Fibroblast of peridontal ligament (primary cell): Measurements from ENCODE around the gene NPR3.
"Not testable (repeated sequence)": the region's sequence is repeated elsewhere in the genome, so short reads cannot be mapped to it uniquely, and the experiment has no call there.

ENCODE experiments used
- DNase-seq: peaks from one replicate; pipeline ENCODE4 v3.0.0-alpha.2; 2010; ENCODE audit errors: extremely low read depth

The NPR3 gene

GRCh38 chr5:32760091-32760509 lies 49.0 kb downstream of the NPR3 start:
- DNase-seq: peak; percentile 96

DNA sequence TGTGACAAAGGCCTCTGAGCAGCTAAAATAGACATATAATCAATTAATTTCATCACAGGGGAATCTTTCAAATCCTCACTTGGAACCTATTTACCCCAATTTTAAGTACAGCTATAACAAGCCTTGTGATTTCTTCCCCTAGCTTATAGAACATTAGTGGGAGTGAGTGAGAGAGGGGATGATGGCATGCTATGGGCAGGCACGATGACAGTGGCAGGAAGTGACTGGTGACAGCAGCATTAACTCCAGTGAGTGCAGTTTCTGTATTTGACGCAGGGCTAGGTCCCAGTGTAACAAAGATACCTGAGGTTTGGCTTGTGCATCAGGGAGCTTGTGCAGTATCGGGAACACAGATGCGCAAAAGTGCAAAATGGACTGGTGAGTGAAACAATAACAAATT lies 54.1 kb downstream of the NPR3 start:
- DNase-seq: no peak

DNA sequence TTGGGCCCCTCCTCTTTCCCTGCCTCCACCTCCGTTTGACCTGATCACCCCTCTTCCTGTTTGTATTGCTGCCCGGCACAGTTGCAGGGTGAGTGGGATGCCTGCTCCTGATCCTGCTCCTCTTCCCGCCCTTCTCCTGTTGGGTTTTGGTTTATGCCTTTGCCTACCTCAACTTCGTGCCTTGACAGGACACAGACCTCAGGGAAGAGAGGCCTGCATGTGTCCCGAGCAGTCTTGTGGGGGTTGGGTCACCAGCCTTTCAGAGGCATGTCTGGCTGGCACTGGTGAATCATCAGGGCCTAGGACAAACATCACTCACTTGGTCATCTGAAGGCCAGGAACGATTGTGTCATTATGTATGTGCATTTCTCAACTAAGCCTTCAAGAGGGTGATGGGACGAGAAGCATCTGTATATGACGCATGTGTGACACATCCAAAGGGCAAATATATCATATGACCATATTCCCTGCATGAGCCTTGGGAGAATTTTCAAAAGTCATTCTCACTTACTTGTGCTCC lies 56.9 kb downstream of the NPR3 start:
- peak; percentile 97 for DNase-seq

- no peak for DNase-seq
Observed at GRCh38 chr5:32769711-32770110, 58.6 kb downstream of the NPR3 start.

DNA sequence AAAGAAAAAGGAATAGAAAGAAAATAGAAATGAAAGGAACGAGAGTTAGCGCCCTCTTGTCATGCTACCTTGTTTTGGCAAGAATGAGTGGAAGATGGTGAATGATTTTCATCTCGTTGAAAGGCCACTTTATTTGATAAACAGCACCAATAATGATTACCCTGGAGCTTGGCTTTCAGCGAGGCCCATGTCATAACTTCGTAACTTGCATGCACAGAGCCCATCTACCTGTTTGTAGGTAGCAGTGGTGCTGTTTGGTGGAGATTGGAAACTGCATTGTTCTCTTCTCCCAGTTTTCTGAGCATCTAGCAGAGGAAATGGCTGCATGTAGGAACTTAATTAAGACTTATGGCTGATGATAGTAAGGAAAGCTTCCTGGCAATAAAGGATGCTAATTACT lies 59.3 kb downstream of the NPR3 start:
- DNase-seq: no peak

- no peak for DNase-seq
Observed at GRCh38 chr5:32771037-32771436, 59.9 kb downstream of the NPR3 start.

- no peak for DNase-seq
Observed at GRCh38 chr5:32773944-32774343, 62.8 kb downstream of the NPR3 start.

GRCh38 chr5:32776200-32776599 lies 65.1 kb downstream of the NPR3 start:
- peak; percentile 71 for DNase-seq

GRCh38 chr5:32777222-32777621 lies 66.1 kb downstream of the NPR3 start:
- DNase-seq: no peak

GRCh38 chr5:32777733-32778132 lies 66.6 kb downstream of the NPR3 start:
- DNase-seq: peak; percentile 58

DNA sequence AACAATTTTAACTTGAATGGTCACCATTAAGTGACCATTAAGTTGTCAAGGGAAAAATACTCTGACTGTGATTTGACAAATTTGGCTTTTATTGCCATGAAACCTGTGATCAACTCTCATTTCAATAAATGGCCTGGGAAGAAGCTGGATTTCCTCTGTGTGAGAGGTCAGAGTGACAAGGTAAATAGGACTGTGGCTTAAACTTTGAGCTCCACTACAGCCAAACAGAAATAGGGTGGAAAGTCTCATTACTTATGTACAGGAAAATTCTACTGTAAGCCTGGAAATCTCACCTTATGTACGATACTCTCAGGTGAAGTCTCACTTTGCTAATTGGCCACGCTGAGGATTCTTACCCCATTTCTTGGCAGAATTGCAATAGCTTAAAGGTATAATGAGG lies 67.3 kb downstream of the NPR3 start:
- DNase-seq: no peak

GRCh38 chr5:32779754-32780415 lies 68.8 kb downstream of the NPR3 start:
- peak; percentile 54 for DNase-seq

DNA sequence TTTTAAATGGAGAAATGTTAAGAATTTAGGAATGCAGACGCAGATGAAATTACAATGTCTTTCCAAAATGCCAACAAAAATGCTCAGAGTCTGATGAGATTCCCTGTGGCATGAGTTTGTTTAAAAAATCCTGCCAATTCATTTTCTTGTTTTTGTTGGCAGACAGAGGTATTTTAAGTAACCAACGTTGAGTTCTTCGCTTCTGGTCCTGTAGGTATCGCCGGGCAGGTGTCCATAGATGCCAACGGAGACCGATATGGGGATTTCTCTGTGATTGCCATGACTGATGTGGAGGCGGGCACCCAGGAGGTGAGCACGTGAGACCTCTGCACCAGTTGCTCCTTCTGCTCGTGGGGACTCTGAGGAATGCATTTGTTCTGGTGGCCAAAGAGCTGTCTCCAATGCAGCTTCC lies 69.4 kb downstream of the NPR3 start:
- DNase-seq: peak; percentile 92

- no peak for DNase-seq
Observed at GRCh38 chr5:32783661-32784060, 72.5 kb downstream of the NPR3 start.

GRCh38 chr5:32785611-32786254 lies 74.6 kb downstream of the NPR3 start:
- peak; percentile 91 for DNase-seq

DNA sequence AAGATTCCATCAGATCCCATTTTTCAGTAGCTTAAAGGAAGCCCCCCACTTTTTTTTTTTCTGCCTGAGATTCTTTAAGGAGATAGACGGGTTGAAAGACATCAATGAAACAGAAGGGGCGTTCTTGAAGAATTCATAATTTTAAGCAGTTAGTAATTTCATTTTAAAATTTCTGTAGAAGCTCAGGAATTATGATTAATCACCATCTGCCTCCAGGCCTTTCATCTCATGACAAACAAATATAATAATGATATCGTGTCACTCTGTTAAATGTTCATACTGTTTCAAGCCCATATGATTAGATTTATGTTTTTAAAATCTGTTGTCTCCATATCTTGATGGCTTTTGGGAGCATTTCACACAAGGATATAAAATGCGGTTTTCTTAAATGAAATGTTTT lies 75.2 kb downstream of the NPR3 start:
- DNase-seq: no peak

DNA sequence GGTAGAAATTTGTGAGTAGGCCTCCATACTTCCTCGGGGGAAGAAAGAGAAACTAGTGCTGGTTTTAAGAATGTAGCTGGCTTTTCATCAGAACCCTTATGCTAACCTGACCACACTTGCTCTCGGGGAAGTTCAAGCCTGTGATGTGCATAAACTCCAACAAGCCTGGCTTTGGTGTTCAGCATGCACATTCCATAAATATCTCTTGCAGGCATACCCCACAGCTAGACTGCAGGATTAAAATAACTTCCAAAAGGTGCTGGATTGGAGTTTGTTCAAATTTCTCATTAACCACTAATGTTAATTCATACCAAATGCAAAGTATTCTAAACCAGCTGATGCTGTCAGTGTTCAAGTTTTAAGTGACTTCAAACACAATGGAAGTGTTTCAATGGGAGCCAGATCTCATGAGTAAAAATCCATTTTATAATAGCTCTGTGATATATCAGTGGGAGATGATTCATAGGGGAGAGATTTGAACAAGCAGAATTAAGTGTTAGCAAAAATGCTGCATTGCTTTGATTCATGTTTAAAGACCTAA lies 79.4 kb downstream of the NPR3 start:
- peak; percentile 49 for DNase-seq

- DNase-seq: no peak
Observed at GRCh38 chr5:32791536-32792243, 80.6 kb downstream of the NPR3 start.

DNA sequence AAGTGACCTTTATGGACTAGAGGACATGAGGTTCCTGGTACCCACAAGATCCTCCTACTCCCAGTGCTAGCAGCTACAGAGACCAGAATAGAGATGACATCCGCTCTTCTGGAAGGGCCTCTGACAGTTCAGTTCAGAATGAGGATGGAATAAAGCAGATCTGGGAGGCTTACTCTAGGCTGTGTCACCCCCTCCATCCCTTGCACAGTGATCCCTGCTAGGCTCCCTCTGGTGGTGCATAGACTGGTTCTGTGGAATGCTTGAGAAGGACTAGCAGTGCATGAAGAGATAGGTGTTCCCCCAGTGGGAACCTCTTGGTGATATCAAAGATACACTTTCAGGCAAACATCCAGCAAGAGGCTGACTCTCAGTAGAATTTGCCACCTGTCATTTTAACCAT lies 83.0 kb downstream of the NPR3 start:
- DNase-seq: peak; percentile 38

GRCh38 chr5:32802764-32803163 lies 91.6 kb downstream of the NPR3 start:
- no peak for DNase-seq

- no peak for DNase-seq
Observed at GRCh38 chr5:32803656-32804055, 92.5 kb downstream of the NPR3 start.

- not testable (repeated sequence) for DNase-seq
Observed at GRCh38 chr5:32805462-32805861, 94.3 kb downstream of the NPR3 start.
